Neuronal stem cell (in vitro differentiated cells): ENCODE measurements around the gene SNX19.
"Not testable (repeated sequence)": the region's sequence is repeated elsewhere in the genome, so short reads cannot be mapped to it uniquely, and the experiment has no call there.

Source experiments
- DNase-seq: peaks from one replicate; pipeline ENCODE4 v3.0.0-alpha.2; 2013; ENCODE audit warnings: low spot score
- H2AFZ ChIP-seq: one replicate; pipeline ENCODE4 v1.6.1; 2013; ENCODE audit warnings: mild to moderate bottlenecking, low read length, inconsistent platforms
- H2AK5ac ChIP-seq: 2 replicates; pipeline ENCODE4 v1.6.1; 2013; ENCODE audit warnings: low read depth, mild to moderate bottlenecking, inconsistent platforms, low read length, moderate library complexity, mixed read lengths
- H2BK120ac ChIP-seq: 2 replicates; pipeline ENCODE4 v1.6.1; 2013; ENCODE audit warnings: low read depth, mild to moderate bottlenecking, inconsistent platforms, low read length, moderate library complexity, mixed read lengths
- H2BK12ac ChIP-seq: one replicate; pipeline ENCODE4 v1.6.1; 2013; ENCODE audit warnings: low read length, inconsistent platforms
- H2BK15ac ChIP-seq: 2 replicates; pipeline ENCODE4 v1.6.1; 2013; ENCODE audit warnings: mild to moderate bottlenecking, low read length, inconsistent platforms, mixed read lengths
- H2BK5ac ChIP-seq: one replicate; pipeline ENCODE4 v1.6.1; 2013; ENCODE audit warnings: inconsistent platforms, mild to moderate bottlenecking, low read length, moderate library complexity
- H3K14ac ChIP-seq: one replicate; pipeline ENCODE4 v1.6.1; 2013; ENCODE audit warnings: low read length, inconsistent platforms
- H3K18ac ChIP-seq: 2 replicates; pipeline ENCODE4 v1.6.1; 2013; ENCODE audit warnings: low read length, inconsistent platforms
- H3K23ac ChIP-seq: 2 replicates; pipeline ENCODE4 v1.6.1; 2013; ENCODE audit warnings: low read depth, mild to moderate bottlenecking, mixed read lengths, low read length, inconsistent platforms; ENCODE audit not compliant: poor library complexity
- H3K27ac ChIP-seq: replicated peaks from 3 replicates; pipeline ENCODE4 v1.5.1; 2013; ENCODE audit warnings: low read length, inconsistent platforms
- H3K27me3 ChIP-seq, 3 experiments: 2 replicates each; pipeline ENCODE4 v1.6.1; 2013; ENCODE audit warnings: low read length in 3 of 3, mild to moderate bottlenecking in 2 of 3, inconsistent platforms in 1 of 3, low read depth in 1 of 3, mixed read lengths in 1 of 3, moderate library complexity in 1 of 3; ENCODE audit not compliant: control insufficient read depth in 3 of 3, insufficient read depth in 3 of 3
- H3K36me3 ChIP-seq, 2 donors: replicated peaks in 1 of 2; 2 replicates each; pipeline ENCODE4 v1.6.1; 2013; ENCODE audit warnings: low read length in 2 of 2; ENCODE audit not compliant: control insufficient read depth in 2 of 2, insufficient read depth in 2 of 2
- H3K4ac ChIP-seq: 2 replicates; pipeline ENCODE4 v1.6.1; 2013; ENCODE audit warnings: inconsistent platforms, mild to moderate bottlenecking, low read length, moderate library complexity
- H3K4me1 ChIP-seq, 2 donors: 1 replicate in 1 of 2; 2 replicates in 1 of 2; pipeline ENCODE4 v1.6.1; 2013; ENCODE audit warnings: low read length in 2 of 2, low read depth in 1 of 2; ENCODE audit not compliant: control insufficient read depth in 2 of 2, insufficient read depth in 1 of 2
- H3K4me2 ChIP-seq: one replicate; pipeline ENCODE4 v1.6.1; 2013; ENCODE audit warnings: mild to moderate bottlenecking, low read length, inconsistent platforms; ENCODE audit not compliant: insufficient read depth, poor library complexity, severe bottlenecking
- H3K4me3 ChIP-seq, 2 donors: 2 replicates each; pipeline ENCODE4 v1.5.1; 2013; ENCODE audit warnings: low read length in 2 of 2, mild to moderate bottlenecking in 2 of 2, inconsistent platforms in 1 of 2, moderate library complexity in 1 of 2
- H3K79me1 ChIP-seq: one replicate; pipeline ENCODE4 v1.6.1; 2013; ENCODE audit warnings: low read depth, mild to moderate bottlenecking, inconsistent platforms, low read length, moderate library complexity
- H3K9ac ChIP-seq: one replicate; pipeline ENCODE4 v1.6.1; 2013; ENCODE audit warnings: mild to moderate bottlenecking, low read depth, low read length, inconsistent platforms; ENCODE audit not compliant: poor library complexity
- H3K9me3 ChIP-seq, 2 donors: replicated peaks in 1 of 2; 2 replicates each; pipeline versions ENCODE3 to v1.6.1; 2013; ENCODE audit warnings: low read length in 2 of 2, mild to moderate bottlenecking in 2 of 2, inconsistent platforms in 1 of 2, low read depth in 1 of 2, mixed read lengths in 1 of 2, moderate library complexity in 1 of 2; ENCODE audit not compliant: control insufficient read depth in 2 of 2, insufficient read depth in 1 of 2
- H4K8ac ChIP-seq: one replicate; pipeline ENCODE4 v1.6.1; 2013; ENCODE audit warnings: low read depth, mild to moderate bottlenecking, inconsistent platforms, low read length, moderate library complexity
- H4K91ac ChIP-seq: one replicate; pipeline ENCODE4 v1.6.1; 2013; ENCODE audit warnings: low read length, low read depth, mild to moderate bottlenecking, inconsistent platforms; ENCODE audit not compliant: poor library complexity
- WGBS, 2 donors: extraction: QIAGEN DNeasy Blood & Tissue Kit; methylation state at CpG; one replicate each; pipeline ENCODE4 v1.1.7; 2013; ENCODE audit warnings: missing lambda C conversion rate in 2 of 2, mixed read lengths in 1 of 2; ENCODE audit not compliant: insufficient read length in 2 of 2, insufficient replicate concordance in 1 of 2; ENCODE audit errors: extremely low coverage in 2 of 2; 5-methylcytosine and 5-hydroxymethylcytosine counted together

The SNX19 gene

GRCh38 chr11:130859886-130860285 lies 56.4 kb downstream of the SNX19 start:
- Histone ChIP-seq H3K27me3 (peaks cover 0 to 3% (median 0%) of the 10 kb centered on the region in 3 experiments), H3K9ac (no peak overlapping the region), H3K27ac (no peak overlapping the region), H3K18ac (no peak overlapping the region), H2BK15ac (no peak overlapping the region), H2AFZ (no peak overlapping the region), H2AK5ac (no peak overlapping the region), H2BK120ac (no peak overlapping the region), H3K4me3 (no peak overlapping the region), H2BK12ac (no peak overlapping the region), H4K8ac (no peak overlapping the region), H2BK5ac (no peak overlapping the region), H3K4ac (no peak overlapping the region), H3K9me3 (no peaks in the 10 kb centered on the region), H3K4me2 (no peak overlapping the region), H4K91ac (no peak overlapping the region), H3K23ac (no peak overlapping the region), H3K14ac (no peak overlapping the region), H3K36me3 (no peaks in the 10 kb centered on the region), H3K79me1 (no peaks in the 10 kb centered on the region), H3K4me1 (peaks cover 0 to 3% of the 10 kb centered on the region in 2 donors)
- WGBS, 2 donors: no CpG with 5 or more reads among the region's 1 CpG
- no peak for DNase-seq

GRCh38 chr11:130858215-130858614 lies 58.1 kb downstream of the SNX19 start:
- Histone ChIP-seq H2BK120ac (no peak overlapping the region), H3K36me3 (no peaks in the 10 kb centered on the region), H3K4me1 (no peaks in the 10 kb centered on the region), H4K91ac (no peak overlapping the region), H2BK12ac (no peak overlapping the region), H3K9me3 (no peaks in the 10 kb centered on the region), H2BK15ac (no peak overlapping the region), H2BK5ac (no peak overlapping the region), H3K14ac (no peak overlapping the region), H3K27me3 (peaks cover 0 to 8% (median 0%) of the 10 kb centered on the region in 3 experiments), H3K23ac (no peak overlapping the region), H3K18ac (no peak overlapping the region), H3K27ac (no peak overlapping the region), H3K4me2 (no peak overlapping the region), H2AFZ (no peak overlapping the region), H3K4me3 (no peak overlapping the region), H3K79me1 (no peaks in the 10 kb centered on the region), H3K4ac (no peak overlapping the region), H4K8ac (no peak overlapping the region), H2AK5ac (no peak overlapping the region), H3K9ac (no peak overlapping the region)
- no CpG with 5 or more reads among the region's 2 CpGs for WGBS, 2 donors
- DNase-seq: no peak

- not testable (repeated sequence) for H2BK12ac ChIP-seq, H2BK5ac ChIP-seq
- WGBS, 2 donors: no CpG with 5 or more reads among the region's 2 CpGs
These were observed 60.6 kb downstream of the SNX19 start for GRCh38 chr11:130855707-130856106.

GRCh38 chr11:130854483-130854882 lies 61.8 kb downstream of the SNX19 start:
- Histone ChIP-seq H2BK15ac (no peak overlapping the region), H2BK12ac (no peak overlapping the region), H2BK120ac (no peak overlapping the region), H3K27ac (no peak overlapping the region), H2BK5ac (no peak overlapping the region), H3K36me3 (no peaks in the 10 kb centered on the region), H3K9me3 (peaks cover 0 to 5% of the 10 kb centered on the region in 2 donors), H3K79me1 (no peaks in the 10 kb centered on the region), H3K27me3 (peaks cover 0 to 17% (median 0%) of the 10 kb centered on the region in 3 experiments), H4K91ac (no peak overlapping the region), H3K9ac (no peak overlapping the region), H3K14ac (no peak overlapping the region), H3K23ac (no peak overlapping the region), H3K4me2 (no peak overlapping the region), H3K4me3 (no peak overlapping the region), H3K4me1 (no peaks in the 10 kb centered on the region), H3K18ac (no peak overlapping the region), H4K8ac (no peak overlapping the region), H3K4ac (no peak overlapping the region), H2AFZ (no peak overlapping the region), H2AK5ac (no peak overlapping the region)
- WGBS, 2 donors: no CpG with 5 or more reads among the region's 4 CpGs
- no peak for DNase-seq

More at GRCh38 chr11:130855707-130856106, 60.6 kb downstream of the SNX19 start:
- H3K4me2 ChIP-seq, H4K91ac ChIP-seq, H3K36me3 ChIP-seq, H2AFZ ChIP-seq, H3K14ac ChIP-seq, H2BK120ac ChIP-seq, H3K18ac ChIP-seq, H3K23ac ChIP-seq, H3K4me1 ChIP-seq, H3K27ac ChIP-seq, H2BK15ac ChIP-seq, H4K8ac ChIP-seq, H3K9ac ChIP-seq, H3K4ac ChIP-seq, H3K9me3 ChIP-seq, H3K79me1 ChIP-seq, H3K4me3 ChIP-seq, H2AK5ac ChIP-seq, DNase-seq: not testable (repeated sequence)
- H3K27me3 ChIP-seq: peaks cover 0 to 17% (median 0%) of the 10 kb centered on the region in 3 experiments
